ENCODE results near the gene IL1RAPL2.
"Not testable (repeated sequence)": the region's sequence is repeated elsewhere in the genome, so short reads cannot be mapped to it uniquely, and the experiment has no call there.

Gene IL1RAPL2

GRCh38 chrX:104565791-104566680 is at the start of gene IL1RAPL2:
IL1RAPL2 (plus strand) TSS chrX:104566199.
- in situ Hi-C loops (cut with MboI; ENCODE audit: low sequenced_read_pairs): no loop called here

- in situ Hi-C loops (cut with MboI; ENCODE audit: low sequenced_read_pairs): no loop called here
Measured at GRCh38 chrX:104522386-104522785, 43.6 kb upstream of the IL1RAPL2 start.

GRCh38 chrX:104523858-104524257 is 42.1 kb upstream of the IL1RAPL2 start:
- in situ Hi-C loops (cut with MboI; ENCODE audit: low sequenced_read_pairs): no loop called here

- in situ Hi-C loops (cut with MboI; ENCODE audit: low sequenced_read_pairs): no loop called here
Measured at GRCh38 chrX:104539081-104539480, 26.9 kb upstream of the IL1RAPL2 start.

- in situ Hi-C loops (cut with MboI; ENCODE audit: low sequenced_read_pairs): not testable (repeated sequence)
Measured at GRCh38 chrX:104542447-104542846, 23.6 kb upstream of the IL1RAPL2 start.

GRCh38 chrX:104564335-104564734 is 1.7 kb upstream of the IL1RAPL2 start:
- in situ Hi-C loops (cut with MboI; ENCODE audit: low sequenced_read_pairs): no loop called here

GRCh38 chrX:104564921-104565703 is 887 bp upstream of the IL1RAPL2 start:
- in situ Hi-C loops (cut with MboI; ENCODE audit: low sequenced_read_pairs): no loop called here

GRCh38 chrX:104566681-104567501 is 892 bp downstream of the IL1RAPL2 start:
- in situ Hi-C loops (cut with MboI; ENCODE audit: low sequenced_read_pairs): no loop called here

- in situ Hi-C loops (cut with MboI; ENCODE audit: low sequenced_read_pairs): no loop called here
Measured at GRCh38 chrX:104567506-104567905, 1.5 kb downstream of the IL1RAPL2 start.

- in situ Hi-C loops (cut with MboI; ENCODE audit: low sequenced_read_pairs): no loop called here
Measured at GRCh38 chrX:104568304-104568915, 2.4 kb downstream of the IL1RAPL2 start.

GRCh38 chrX:104618106-104618895 is 52.3 kb downstream of the IL1RAPL2 start:
- in situ Hi-C loops (cut with MboI; ENCODE audit: low sequenced_read_pairs): no loop called here

GRCh38 chrX:104621781-104622180 is 55.8 kb downstream of the IL1RAPL2 start:
- in situ Hi-C loops (cut with MboI; ENCODE audit: low sequenced_read_pairs): no loop called here

GRCh38 chrX:104641176-104641575 is 75.2 kb downstream of the IL1RAPL2 start:
- in situ Hi-C loops (cut with MboI; ENCODE audit: low sequenced_read_pairs): no loop called here

- in situ Hi-C loops (cut with MboI; ENCODE audit: low sequenced_read_pairs): no loop called here
Measured at GRCh38 chrX:104647084-104647483, 81.1 kb downstream of the IL1RAPL2 start.

GRCh38 chrX:104659005-104659744 is 93.2 kb downstream of the IL1RAPL2 start:
- in situ Hi-C loops (cut with MboI; ENCODE audit: low sequenced_read_pairs): no loop called here

- in situ Hi-C loops (cut with MboI; ENCODE audit: low sequenced_read_pairs): no loop called here
Measured at GRCh38 chrX:104660092-104660491, 94.1 kb downstream of the IL1RAPL2 start.

- in situ Hi-C loops (cut with MboI; ENCODE audit: low sequenced_read_pairs): no loop called here
Measured at GRCh38 chrX:104662694-104663093, 96.7 kb downstream of the IL1RAPL2 start.

GRCh38 chrX:104665691-104666090 is 99.7 kb downstream of the IL1RAPL2 start:
- in situ Hi-C loops (cut with MboI; ENCODE audit: low sequenced_read_pairs): no loop called here

GRCh38 chrX:104668550-104668949 is 102.6 kb downstream of the IL1RAPL2 start:
- in situ Hi-C loops (cut with MboI; ENCODE audit: low sequenced_read_pairs): no loop called here

Measured in HL-60/S4 (cell line).